NCI-H774 (cell line): Measurements from ENCODE around the gene DOK4.
A peak's percentile ranks its signal among the peaks of the same experiment; 100 is the strongest.

Experiments
- DNase-seq: peaks from one replicate; lab custom pipeline; 2025; lab: John Stamatoyannopoulos, UW

Gene DOK4

GRCh38 chr16:57519796-57520360 is 33.6 kb upstream of the DOK4 start:
- DNase-seq, result peak; percentile 47

- DNase-seq, result no peak
Measured at GRCh38 chr16:57518922-57519321, 32.6 kb upstream of the DOK4 start.

- no peak for DNase-seq
Measured at GRCh38 chr16:57518520-57518919, 32.2 kb upstream of the DOK4 start.

DNA sequence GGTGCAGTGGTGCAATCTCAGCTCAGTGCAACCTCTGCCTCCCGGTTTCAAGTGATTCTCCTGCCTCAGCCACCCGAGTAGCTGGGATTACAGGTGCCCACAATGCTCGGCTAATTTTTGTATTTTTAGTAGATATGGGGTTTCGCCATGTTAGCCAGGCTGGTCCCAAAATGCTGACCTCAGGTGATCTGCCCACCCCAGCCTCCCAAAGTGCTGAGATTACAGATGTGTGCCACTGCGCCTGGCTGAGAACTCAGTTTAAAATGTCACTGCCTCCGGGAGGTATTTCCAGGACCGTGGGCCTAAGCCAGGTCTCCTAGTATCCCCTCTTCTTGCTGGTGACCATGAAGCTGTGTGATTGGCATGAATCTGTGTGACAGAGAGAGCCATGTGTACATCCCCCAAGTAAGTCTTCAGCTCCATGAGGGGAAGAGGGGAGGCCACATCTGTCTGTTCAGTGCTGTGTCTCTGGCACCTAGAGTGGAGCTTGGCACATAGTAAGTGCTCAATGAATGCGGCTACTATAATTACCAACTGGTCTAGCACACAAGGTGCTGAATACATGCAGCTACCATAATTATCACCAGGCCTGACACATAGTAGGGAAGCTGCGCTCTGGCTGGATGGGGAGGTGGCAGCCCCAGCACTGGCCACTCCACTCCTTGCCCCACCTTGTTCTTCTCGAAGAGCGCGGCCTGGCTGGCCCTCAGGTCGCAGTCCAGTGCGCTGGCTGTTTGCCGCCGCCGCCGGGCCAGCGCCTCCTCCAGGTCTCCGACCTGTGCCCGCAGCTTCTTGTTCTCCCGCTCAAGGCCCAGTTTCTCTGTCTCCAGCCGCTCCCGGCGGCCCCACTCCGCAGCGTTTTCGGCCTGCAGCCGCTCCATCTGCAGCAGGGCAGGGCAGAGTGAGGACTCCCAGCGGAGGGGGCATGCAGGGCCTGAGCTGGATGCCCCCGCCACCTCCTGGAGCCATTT is 31.4 kb upstream of the DOK4 start:
- no peak for DNase-seq

GRCh38 chr16:57516773-57517172 is 30.5 kb upstream of the DOK4 start:
- DNase-seq, result no peak

DNA sequence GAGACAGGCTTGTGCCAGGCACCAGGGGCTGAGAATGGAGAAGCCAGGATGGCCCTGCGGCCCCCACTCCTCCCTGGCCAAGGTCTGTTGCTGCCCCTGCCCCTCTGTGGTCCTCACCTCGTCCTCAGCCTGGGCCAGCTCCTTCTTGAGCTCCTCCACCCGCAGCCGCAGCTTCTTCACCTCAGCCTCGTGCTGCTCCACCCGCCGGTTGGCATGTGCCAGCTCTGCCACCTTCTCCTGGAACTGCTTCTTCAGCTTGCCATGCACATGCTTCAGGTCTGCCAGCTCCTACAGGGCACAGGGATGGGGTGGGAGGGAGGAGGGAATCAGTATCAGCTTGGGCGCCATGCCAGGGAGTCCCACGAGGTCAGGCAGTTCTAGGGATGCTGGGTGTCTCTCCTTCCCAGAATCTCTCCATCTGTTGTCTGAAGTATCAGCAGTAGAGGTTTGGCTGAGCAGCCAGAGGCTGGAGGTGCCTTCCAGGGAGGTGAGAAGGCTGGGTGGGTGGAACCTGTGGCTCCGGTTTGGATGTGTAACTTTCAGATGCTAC is 30.0 kb upstream of the DOK4 start:
- no peak for DNase-seq

- DNase-seq, result no peak
Measured at GRCh38 chr16:57514791-57515600, 28.7 kb upstream of the DOK4 start.

DNA sequence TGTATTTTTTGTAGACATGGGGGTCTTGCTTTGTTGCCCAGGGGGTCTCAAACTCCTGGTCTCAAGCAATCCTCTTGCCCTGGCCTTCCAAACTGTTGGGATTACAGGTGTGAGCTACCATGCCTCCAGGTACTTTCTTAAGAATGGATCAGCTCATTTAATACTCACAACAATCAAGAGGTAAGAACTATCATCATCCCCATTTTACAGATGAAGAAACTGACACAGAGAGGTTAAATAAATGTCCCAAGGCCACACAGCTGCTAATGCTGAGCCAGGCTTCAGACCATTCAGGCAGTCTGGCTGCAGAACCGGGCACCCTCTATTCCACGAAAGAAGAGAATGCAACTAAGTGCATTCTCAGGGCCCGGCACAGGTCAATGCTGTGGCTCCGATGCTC is 28.1 kb upstream of the DOK4 start:
- no peak for DNase-seq

GRCh38 chr16:57513371-57514102 is 27.2 kb upstream of the DOK4 start:
- no peak for DNase-seq

DNA sequence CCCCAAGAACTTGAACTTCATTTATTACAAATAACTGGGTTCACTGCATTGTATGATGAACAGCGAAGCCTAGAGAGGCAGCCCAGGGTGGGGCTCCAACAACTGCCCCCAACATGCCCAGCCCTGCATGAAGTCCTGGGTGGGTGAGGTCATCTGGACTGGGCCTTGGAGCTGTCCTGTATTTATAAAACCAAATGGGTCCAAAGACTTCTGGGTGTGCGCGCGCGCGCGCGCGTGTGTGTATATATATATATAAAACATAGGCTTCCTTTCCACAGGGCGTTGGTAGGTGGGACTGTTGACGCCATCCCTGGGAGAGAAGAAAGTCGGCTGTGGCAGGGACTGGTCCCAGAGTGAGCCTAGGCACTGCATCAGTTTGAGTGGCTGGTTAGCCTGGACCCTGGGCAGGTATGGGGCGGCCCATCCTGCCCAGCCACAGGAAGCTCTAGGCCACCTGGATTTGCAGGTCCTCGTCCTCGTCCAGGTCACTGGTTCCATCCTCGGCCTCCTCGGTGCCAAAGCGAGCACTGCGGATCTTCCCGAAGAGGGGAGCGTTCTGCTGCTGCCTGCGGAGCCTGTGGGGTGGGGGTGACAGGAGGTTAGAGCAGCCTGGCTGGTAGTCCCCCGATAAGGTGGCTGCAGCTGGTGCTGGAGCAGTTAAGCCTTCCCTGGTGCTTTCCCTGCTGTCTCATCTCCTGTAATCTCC is 26.2 kb upstream of the DOK4 start:
- no peak for DNase-seq

DNA sequence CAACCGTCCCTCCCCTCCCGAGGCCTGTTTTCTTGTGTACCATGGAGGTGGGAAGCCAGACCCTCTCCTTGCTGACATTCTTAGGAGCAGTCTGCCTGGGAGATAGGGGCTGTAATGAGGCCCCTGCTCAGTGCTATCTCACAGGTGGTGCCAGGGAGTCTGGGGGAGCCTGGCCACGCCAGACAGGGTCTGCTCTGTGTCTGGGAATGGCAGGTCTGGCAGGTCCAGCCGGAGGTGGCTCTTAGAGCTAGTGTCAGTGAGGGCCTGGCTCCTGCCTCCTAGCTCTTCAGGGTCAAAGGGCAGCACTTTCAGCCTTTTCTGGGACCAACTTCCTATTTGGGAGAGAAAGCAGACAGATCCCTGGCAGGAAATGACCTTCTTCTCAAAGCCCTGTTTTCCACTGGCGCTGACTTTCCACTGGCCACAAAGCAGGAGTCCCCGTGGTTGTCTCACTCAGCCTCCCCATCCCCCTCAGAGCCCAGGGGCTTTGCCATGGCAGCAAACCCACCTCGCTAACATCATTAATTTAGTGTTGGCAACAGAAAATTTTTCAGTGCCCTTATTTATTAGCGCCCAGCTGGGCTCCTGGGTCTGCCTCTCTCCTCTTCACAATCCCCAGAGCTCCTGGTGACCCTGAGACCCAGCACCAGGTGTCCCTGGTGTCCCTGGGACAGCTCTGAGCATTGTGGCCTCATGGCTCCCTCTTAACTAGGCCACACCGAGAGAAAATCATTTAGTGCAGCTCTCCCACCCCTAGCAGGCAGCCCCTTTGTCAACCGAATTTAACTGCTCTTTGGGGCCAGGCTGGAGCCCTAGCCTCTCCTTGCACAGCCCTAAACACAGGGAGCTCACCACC is 24.0 kb upstream of the DOK4 start:
- no peak for DNase-seq

DNA sequence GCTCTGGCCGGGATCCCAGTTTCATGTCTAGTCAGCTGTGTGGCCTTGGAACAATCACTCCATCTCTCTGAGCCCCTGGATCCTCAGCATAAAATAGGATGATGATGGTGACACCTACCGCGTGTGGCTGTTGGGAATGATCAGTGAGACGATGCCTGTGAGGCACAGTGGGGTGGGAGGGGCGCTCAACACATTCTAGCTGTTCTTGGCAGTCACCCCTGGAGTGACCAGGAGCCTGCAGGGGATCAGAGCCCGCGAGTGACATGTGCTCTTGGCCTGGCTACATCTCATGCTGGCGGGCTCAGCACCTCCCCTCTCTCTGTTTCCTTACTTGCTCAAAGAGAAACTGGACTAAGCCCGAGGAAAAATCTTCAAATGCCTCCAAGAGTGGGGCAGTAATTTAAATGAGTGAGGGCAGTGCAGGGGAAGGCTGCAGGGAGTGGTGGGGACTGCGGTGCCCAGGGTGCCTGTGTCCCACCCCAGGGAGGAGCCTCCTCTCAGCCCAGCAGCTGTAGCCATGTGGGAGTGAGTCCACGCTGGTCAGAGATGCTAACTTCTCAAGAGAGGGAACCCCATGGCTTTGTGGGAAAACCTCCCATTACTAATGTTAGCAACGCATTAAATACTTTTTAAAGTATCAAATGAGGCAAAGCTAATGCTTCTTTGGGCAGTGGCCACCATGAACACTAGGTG is 23.1 kb upstream of the DOK4 start:
- no peak for DNase-seq

DNA sequence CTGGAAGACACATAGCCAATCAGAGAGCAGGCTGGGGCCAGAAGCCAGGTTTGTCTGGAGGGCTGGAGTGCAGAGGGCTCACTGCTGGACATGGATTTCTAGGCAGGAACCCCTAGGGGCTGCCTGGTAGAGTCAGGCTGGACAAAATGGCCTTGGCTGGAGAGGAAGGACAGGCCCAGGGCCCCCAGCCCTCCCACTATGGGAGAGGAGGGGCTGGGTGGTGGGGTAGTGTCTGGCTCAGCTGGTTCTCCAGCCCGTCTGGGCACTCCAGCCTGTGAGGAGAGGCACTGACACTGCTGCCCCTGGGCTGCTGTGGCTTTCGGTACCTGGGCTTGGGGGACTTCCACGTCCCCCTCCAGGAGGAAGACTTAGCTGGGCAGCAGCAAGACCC is 21.7 kb upstream of the DOK4 start:
- no peak for DNase-seq

DNA sequence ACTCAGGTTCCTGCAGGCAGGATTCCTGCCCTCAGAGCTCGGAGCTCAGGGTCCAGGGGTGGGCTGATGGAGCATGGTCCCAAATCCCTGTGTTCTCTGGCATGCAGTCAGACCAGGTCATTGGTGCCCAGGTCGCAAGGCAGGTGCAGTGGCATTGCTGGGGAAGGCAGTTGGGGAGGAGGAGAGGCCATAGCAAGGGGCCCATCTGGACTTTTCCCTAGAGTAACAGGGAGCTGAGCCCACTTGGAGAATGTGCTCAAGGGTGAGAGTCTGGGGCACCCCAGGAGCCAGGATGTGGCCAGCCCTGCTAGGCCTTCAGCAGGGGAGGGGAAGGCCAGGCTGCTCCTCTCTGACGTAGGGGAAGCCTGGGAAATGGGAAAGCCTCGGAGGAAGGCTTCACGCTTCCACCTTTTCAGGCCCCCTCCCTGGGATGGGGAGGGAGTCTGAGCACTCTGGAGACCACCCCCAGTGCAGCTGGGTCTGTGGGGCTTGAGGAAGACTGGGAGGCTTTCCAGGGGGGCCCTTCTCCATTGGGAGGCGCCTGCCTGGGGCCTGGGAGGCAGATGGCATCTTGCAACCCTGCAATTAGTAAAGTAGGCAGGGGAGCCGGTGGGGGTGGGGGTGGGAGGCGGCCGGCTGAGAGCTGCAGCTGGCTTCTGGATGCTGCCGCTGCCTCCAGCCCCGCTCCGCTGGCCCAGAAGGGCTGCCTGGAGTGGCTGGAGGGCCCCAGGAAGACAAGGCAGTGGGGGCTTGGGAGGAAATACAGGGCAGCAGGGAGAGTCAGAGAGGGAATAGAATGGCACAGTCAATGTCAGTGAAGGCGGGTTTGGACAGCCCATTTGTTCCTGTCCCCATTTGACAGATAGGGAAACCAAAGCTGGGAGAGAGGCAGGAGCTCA is 21.1 kb upstream of the DOK4 start:
- DNase-seq, result no peak

- no peak for DNase-seq
Measured at GRCh38 chr16:57505169-57505568, 18.9 kb upstream of the DOK4 start.

DNA sequence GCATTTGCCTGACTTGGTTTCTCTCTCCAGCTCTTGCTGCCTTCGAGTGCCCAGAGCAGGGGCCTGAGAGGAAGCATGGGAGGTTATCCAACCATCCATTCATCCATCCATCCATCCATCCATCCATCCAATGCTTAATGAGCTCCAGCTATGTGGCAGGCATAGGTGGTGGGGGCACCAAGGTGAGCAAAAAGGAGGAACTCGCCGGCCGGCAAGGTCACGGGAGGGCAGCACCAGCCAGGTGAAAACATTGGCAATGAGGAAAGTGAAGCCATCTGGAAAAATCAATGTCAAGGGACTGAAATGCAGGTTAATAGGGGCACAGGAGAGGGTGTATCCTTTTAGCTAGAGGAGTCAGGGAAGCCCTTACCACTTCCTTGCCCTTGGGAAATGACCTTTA is 18.2 kb upstream of the DOK4 start:
- no peak for DNase-seq

GRCh38 chr16:57504001-57504400 is 17.7 kb upstream of the DOK4 start:
- no peak for DNase-seq

GRCh38 chr16:57503366-57503765 is 17.1 kb upstream of the DOK4 start:
- peak; percentile 13 for DNase-seq
